HG02943 (cell line): Measurements from ENCODE around the gene ING5.
"Not testable (repeated sequence)": the region's sequence is repeated elsewhere in the genome, so short reads cannot be mapped to it uniquely, and the experiment has no call there.

Experiments used
- ATAC-seq: cut with Tn5 transposase; IDR thresholded peaks from one replicate; pipeline ENCODE4 v1.9.1; 2021; ENCODE audit warnings: mild to moderate bottlenecking, low read depth, moderate library complexity; ENCODE audit not compliant: unreplicated experiment

Gene ING5

DNA sequence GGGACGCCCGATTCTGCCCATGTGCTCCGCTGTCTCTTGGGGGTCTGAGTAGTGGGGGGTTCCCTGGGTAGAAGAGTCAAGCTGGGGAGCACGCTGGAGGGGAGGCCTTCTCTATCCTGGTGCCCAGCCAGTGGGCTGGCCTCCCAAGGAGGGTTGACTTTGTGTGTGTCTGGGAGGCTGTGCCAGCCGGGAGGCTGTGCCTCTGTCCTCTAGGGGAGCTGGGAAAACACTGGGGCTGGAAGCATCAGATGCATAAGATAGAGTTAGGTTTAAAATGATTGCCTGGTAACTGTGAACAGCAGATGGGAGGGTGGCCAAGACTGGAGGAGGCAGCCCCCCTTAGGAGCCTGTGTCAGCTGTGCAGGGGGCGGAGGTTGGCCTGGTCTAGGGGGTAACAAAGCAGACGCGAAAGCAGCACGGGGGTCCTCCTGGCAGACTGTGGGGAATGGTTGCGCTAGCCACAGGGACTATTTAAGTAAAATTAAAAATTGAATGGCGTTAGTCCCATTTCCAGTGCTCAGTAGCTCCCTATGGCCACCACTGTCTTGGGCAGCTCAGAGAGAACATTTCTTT is 1.3 kb downstream of the ING5 start:
- ATAC-seq, result no peak

DNA sequence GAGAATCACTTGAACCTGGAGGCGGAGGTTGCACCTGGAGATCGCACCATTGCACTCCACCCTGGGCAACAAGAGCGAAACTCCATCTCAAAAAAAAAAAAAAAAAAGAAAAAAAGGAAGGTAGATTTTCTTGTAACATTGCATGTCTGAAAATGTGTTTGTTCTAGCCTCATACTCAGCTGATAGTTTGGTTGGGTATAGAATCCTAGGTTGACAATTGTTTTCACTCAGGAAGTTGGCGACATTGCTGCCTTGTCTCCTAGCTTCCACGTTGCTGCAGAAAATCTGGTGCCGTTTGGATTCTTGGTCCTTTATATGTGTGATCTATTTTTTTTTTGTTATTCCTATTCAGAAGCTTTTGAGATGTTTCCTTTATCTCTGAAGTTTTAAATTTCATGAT is 4.7 kb downstream of the ING5 start:
- no peak for ATAC-seq

DNA sequence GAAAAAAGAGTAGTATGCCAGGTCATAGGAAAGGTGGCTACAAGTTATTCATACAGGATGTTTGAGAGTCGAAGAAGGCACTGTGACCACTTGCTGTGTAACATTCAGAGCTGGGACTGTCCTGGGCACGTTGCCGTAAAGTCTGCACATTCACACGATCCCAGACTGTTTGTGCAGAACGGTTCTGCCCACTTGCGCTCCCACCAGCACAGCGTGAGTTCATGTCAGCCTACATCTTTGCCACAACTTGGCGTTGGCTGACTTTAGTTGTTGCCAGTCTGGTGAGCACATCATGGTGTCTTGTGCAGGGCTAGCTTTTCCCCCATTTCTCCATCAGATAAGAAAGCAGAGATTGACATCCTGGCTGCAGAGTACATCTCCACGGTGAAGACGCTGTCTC is 7.0 kb downstream of the ING5 start:
- ATAC-seq, result no peak

DNA sequence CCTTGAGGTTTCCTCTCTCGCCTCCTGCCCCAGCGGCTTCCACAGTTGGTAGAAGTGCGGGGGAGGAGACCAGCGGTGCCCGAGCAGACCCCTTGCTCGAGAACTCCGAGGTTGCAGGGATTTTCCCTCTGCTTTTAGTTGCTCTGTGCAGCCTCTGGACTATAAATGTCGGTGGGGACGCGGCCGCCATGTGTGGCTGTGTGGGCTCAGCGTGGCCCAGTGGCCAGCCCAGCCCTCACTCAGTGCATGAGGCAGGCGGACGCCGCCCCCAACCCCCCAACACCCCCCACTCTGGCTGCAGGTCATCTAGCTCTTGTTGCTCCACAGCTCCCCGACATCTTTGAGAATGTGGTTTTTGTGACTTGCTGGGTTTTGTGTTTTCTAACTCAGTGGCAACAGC is 17.3 kb downstream of the ING5 start:
- ATAC-seq, result no peak

DNA sequence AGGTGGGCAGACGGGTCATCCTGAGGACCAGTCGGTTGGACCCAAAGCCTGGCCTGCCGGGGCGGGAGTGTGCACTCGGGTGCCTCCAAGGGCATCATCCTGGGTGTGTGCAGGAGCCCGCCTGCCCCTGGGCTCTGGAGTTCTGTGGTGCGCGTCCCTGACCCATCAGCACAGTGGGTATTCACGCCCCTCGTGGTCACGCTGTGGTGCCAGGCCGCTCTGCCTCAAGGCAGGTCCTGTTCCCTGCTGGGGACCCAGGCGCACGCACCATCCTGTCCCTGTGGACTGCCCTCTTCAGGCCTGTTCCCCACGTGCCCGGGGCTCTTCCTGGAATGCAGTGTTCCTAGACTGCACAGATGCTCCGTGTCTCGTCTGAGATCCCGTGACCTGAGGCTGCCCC is 18.3 kb downstream of the ING5 start:
- no peak for ATAC-seq

DNA sequence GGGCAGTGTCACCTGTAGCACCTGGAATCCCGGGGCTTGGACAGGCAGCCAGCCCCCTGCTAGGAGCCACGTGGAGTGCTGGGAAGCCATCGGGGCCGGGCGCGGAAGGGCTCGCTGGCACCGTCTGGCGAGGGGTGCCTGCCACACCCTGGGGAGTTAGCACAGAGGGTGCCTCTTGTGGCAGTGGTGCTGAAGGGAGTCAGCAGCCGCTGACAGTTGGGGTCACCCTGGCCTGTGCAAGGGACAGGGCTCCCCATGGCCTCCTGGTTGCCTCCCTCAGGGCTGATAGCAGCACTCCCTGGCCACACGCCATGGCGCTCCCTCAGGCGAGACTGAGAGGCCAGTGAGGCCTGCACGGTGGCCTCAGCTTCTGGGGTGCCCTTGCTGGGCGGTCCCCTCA is 18.7 kb downstream of the ING5 start:
- ATAC-seq, result no peak

DNA sequence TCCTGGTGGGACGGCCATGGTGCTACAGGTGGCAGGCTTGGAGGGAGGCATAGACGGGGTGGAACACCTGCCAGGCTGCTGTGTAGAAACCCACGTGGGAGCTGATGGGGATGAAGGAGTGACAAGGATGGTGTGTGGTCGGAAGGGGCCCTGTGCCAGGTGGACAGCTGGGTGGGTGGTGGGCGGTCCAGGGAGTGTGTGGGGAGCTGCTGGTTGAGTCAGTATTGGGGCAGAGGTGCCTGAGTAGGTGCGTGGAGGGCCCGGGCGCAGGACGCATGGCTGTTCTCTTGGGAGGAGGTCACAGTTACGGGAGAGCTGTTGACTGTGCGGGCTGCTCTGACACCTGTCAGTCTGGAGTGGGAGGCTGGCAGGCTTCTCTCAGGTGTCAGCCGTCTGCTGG is 20.0 kb downstream of the ING5 start:
- no peak for ATAC-seq

DNA sequence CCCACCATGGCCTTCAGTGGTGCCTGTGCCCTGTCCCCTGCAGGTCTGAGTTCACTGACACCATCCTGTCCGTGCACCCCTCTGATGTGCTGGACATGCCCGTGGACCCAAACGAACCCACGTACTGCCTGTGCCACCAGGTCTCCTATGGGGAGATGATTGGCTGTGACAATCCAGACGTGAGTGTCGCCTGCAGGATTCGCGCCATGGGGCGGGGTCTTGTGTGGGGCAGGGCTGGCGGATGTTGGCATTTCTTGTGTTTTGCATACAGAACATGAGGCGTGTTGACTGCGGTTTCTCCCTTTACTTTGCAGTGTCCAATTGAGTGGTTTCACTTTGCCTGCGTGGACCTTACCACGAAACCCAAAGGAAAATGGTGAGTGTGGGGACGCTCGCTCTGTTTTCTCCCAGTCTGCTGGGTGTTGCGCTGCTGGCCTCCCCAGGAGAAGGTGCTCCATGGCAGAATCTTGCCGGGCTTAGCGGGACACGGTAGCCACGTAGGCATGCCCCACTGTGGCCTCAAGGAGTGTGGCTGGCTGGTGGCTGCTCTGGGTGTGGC is 21.1 kb downstream of the ING5 start:
- no peak for ATAC-seq

DNA sequence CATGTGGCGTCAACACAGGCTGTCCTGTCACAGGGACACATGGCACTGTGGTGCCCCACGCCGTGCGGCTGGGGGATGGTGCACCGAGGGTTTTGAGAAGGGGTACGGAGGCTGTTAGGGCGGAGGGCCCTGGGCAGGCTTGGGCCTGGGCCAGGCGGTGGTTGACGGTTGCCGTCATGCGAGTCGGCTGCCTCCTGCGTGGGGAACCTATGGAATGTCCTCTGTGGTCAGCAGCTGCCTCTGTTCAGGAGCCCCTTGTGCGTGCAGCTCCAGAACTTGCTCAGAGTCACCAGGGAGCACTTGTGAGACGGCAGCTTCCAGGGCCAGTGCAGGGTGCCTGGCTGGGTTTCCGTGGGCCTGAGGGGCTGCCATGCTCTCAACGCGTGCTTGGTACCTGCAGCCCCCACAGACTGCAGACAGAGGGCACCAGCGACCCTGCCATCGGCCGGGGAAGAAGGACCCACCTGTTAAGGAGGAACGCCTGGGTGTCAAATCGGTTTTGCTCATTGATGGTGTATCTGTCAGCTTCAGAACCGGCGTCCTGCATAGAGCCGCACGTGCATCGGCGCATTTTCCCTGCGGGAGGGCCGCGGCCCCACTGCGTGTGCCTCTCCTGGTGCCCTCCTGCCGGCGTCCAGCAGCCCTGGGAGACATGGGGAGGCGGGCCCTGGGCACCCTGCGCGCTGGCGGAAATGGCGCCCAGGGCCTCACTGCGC is 22.6 kb downstream of the ING5 start:
- no peak for ATAC-seq

DNA sequence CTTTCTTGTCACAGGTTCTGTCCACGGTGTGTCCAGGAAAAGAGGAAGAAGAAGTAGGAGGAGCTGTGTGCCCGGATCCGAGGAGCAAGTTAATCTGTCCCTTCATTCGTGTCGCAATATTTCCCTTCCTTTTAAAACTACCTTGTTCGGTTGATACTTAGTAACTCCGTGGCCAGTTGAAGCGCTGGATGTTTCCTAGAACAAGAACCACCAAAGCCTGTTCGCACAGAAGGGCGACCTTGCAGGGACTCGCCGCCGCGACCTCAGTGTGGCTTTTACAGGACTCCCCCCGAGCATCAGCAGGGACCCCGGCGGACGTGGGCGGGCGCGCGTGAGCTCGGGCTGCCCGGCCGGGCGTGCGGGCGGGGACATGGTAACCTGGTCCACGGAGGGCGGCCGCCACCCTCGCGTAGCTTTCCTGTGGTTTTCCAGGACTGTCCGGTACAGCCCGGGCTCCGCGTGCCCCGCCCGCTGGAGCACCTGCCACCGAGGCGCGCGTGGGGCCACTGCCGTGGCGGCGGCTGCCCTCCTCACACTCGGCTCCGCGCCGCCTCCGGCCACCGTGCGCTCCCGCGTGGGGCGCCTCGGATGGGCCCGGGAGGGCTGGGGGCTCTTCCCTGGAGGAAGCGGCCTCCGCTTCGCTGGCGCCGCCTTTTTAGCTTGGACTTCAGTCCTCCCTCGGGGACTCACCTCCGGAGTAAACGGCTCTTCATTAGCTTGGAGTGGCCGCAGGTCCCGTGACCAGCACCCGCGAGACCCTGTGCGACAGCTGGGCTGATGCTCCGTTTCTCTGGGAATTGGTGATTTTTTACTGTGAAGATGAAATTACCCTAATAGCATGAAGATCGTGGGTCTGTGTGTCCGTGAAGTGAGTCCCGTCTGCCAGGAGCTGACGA is 23.4 kb downstream of the ING5 start:
- no peak for ATAC-seq

DNA sequence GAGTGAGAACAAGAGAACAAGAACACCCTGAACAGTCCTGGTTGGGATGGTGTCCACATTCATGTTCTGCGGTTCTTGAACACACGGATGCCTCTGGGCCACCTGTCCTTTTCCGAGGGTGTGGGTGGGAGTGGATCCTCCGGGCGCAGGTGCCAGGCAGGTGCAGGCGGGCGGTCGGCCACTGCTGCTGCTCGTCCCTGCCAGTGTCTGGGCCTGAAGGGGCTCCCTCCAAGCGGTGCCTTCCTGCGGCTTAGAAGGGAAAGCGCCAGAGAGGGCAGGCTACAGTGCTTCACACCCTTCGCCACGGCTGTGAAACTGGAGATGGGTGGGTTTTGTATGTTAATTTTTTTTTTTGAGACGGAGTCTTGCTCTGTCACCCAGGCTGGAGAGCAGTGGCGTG is 24.6 kb downstream of the ING5 start:
- ATAC-seq, result no peak

DNA sequence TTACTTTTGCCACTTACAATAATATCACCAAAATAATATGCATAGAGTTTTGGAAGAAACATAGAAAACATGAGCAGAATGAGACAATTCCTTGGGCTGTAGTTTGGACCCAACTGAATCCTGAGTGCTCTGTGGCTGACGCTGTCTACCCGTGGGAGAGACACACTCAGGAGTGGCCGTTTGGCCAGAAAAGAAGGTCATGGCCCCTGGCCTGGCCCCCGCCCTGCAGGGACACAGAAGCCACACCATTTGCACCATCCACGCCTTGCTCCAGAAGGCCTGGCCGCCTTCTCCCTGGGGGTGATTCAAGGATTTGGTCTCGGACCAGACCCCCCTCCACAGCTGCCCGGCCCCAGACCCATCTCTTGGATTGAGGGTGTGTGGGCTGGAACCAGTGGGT is 26.2 kb downstream of the ING5 start:
- ATAC-seq, result no peak

DNA sequence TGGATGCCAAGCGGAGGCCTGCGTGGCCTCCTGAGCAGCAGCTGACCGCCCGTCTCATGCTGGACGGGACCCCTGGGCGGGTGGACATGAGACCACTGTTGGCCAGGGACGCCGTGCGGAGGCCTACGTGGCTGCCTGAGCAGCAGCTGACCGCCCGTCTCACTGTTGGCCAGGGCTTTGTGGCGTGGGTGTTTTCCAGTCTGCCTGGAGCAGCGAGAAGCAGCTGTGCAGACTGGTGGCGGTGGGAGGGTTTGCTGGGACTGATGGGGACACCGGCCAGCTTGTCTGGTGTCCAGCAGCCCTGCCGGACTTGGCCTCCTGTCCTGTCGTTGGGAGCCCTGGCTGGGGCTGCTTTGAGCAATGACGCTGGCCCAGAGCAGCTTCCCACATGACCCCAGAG is 26.8 kb downstream of the ING5 start:
- ATAC-seq, result no peak

DNA sequence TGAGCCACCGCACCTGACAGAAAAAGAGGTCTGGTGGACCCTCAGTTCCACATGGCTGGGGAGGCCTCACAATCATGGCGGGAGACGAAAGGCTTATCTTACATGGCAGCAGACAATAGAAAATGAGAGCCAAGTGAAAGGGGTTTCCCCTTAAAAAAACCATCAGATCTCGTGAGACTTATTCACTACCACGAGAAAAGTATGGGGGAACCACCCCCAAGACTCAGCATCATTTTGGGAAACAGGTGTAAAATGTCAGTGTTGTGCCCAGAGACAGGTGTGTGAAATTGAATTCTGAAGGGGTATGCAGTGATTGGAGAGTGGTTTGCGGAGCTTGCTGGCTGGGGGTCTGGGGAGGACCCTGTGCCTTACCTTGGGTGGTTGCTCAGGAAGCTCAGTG is 28.0 kb downstream of the ING5 start:
- ATAC-seq, result no peak

DNA sequence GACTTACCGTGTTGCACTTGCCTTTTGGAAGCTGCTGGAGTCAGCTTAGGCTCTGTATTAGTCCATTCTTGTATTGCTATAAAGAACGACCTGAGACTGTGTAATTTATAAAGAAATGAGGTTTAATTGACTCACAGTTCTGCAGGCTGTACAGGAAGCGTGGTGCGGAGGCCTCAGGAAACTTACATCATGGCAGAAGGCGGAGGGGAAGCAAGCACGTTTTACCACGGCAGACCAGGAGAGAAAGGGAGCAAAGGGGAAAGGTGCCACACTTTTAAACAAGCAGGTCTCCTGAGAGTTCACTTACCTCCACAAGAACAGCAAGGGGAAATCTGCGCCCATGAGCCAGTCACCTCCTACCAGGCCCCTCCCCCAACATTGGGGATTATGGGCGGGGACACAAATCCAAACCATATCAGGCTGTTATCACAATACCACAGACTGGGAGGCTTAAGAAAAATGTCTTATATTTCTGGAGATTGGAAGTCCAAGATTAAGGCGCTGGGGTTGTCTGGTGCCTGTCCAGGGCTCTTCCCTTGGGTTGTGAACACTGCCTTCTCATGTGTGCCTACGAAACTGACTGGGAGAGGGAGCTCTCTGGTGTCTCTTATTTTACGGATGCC is 28.9 kb downstream of the ING5 start:
- ATAC-seq, result no peak

DNA sequence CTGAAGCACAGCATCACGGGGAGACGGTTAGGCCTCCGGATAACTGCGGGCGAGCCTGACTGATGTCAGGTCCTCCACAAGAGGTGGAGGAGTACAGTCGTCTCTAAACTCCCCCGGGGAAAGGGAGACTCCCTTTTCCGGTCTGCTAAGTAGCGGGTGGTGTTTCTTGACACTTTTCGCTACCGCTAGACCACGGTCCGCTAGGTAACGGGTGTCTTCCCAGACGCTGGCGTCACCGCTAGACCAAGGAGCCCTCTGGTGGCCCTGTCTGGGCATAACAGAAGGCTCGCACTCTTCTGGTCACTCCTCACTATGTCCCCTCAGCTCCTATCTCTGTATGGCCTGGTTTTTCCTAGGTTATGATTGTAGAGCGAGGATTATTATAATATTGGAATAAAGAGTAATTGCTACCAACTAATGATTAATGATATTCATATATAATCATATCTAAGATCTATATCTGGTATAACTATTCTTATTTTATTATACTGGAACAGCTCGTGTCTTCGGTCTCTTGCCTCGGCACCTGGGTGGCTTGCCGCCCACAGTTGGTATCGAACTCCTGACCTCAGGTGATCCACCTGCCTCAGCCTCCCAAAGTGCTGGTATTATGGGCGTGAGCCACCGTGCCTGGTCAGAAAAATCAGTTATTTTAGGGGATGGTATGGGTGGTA is 30.8 kb downstream of the ING5 start:
- not testable (repeated sequence) for ATAC-seq

DNA sequence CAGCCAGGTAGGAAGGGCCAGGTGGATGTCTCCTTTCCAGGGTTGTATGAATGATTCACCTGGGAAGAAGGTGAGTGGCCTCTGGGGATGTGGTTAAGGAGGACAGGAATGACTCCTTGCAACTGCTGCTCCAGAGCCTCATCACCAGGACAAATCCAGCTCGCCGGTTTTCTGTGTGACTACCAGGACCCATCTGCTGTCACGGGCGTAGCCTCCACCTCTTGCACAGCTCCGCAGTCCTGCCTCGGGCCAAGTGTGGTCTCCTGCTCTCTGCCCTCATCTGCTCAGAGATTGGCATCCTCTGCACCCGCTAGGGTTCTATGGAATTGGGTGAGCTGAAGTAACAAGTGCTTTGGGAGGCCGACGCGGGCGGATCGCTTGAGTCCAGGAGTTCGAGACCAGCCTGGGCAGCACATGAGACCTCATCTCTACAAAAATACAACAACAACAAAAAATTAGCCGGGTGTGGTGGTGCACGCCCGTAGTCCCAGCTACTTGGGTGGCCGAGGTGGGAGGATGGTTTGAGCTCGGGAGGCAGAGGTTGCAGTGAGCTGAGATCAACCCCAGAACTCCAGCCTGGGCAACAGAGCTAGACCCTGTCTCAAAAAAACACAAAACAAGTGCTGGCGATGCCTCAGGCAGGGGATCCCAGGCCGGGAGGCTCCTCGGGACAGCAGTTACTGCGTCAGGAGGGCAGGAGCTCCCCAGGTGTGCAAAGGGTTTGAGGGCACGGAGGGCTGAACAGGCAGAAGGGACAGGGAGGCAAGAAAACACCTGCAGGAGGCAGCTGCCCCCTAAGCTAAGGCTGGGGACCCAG is 31.8 kb downstream of the ING5 start:
- no peak for ATAC-seq

DNA sequence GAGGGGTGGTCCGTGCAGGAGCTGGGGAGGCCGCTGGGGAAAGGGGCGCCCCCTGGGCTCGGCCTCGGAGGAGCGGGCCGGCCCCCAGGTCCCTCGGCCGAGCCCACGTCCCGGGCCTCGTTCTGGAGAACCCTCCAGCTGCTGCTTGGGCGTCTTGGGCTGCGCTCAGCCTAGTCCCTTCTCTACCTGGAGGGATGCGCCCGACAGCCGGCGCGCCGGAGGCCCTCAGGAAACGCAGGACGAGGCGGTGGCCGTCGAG is 32.3 kb downstream of the ING5 start:
- peak; percentile 10 for ATAC-seq

DNA sequence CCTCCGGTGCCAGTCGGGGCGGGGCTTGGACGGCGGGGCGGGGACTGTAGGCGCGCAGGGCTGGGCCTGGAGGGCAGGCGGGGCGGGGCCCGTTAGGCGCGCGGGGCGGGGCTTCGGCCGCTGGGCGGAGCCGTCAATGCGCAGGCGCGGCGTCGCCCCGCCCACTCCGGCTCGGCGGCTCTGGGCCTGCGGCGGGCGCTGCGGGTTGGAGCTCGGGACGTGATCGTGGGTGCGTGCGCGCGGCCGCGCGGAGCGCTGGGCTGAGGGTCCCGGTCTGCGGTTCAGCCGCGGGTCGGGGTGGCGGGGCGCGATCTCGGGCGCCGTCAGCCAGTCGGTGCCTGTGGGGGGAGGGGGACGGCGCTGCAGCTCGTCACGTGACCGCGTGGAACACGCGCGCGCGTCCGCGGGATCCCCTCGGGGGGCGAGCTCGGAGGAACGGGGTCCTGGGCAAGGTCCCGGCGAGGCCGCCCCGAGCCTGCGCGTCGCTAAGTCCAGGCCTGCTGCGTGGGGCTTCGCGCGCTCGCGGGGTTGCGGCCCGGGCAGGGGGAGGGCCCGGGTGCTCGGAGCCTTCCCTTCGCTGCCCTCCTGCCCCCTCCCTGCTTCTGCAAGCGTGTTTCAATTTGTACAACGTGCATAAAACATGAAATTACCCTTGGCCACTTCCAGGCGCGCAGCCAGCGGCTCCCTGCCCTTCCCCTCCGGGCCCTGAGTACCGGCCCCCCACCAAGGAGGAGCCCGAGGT is 32.8 kb downstream of the ING5 start, which contains the start of gene D2HGDH:
Gene D2HGDH (plus strand): TSS at position 164 of the 742 bp plus-strand sequence. CDS start 595 bp downstream, outside the sequence.
- peak; percentile 74 for ATAC-seq
